ENCODE data around the gene NTF4.
"Not testable (repeated sequence)": the region's sequence is repeated elsewhere in the genome, so short reads cannot be mapped to it uniquely, and the experiment has no call there.

Gene NTF4

GRCh38 chr19:49085020-49085867, 20.6 kb upstream of the NTF4 start, which contains the start of gene SNRNP70:
Gene SNRNP70, plus strand, starts transcription at chr19:49085451. Its CDS starts 964 bp downstream, at chr19:49086415.
- H3K4me2 ChIP-seq (ENCODE audit: low read length), result peak within 1 kb of the TSS; percentile 100
- peaks cover 3% of the 10 kb centered on the region for H3K27me3 ChIP-seq (ENCODE audit: control insufficient read depth, insufficient read depth, low read length)
- peak within 1 kb of the TSS; percentile 93 for H3K9ac ChIP-seq (ENCODE audit: low read depth, low read length)
- H3K4me1 ChIP-seq (ENCODE audit: control insufficient read depth, insufficient read depth, low read length), result peaks cover 17% of the 10 kb centered on the region
- H3K9me3 ChIP-seq (replicated peaks; ENCODE audit: low read length), result no peaks in the 10 kb centered on the region
- H3K36me3 ChIP-seq (ENCODE audit: insufficient read depth, low read length), result peaks cover 27% of the 10 kb centered on the region
- peak within 1 kb of the TSS; percentile 91 for H3K4me3 ChIP-seq (ENCODE audit: low read length)

- Histone ChIP-seq H3K4me3 (ENCODE audit: low read length) (peak overlapping the region; percentile 91), H3K9ac (ENCODE audit: low read depth, low read length) (peak overlapping the region; percentile 93), H3K27me3 (ENCODE audit: control insufficient read depth, insufficient read depth, low read length) (peaks cover 3% of the 10 kb centered on the region), H3K4me2 (ENCODE audit: low read length) (peak overlapping the region; percentile 100), H3K36me3 (ENCODE audit: insufficient read depth, low read length) (peaks cover 22% of the 10 kb centered on the region), H3K9me3 (replicated peaks; ENCODE audit: low read length) (no peaks in the 10 kb centered on the region), H3K4me1 (ENCODE audit: control insufficient read depth, insufficient read depth, low read length) (peaks cover 17% of the 10 kb centered on the region)
Observed at GRCh38 chr19:49084206-49085019, 19.8 kb upstream of the NTF4 start.

GRCh38 chr19:49081273-49081672, 16.7 kb upstream of the NTF4 start:
- peaks cover under 1% of the 10 kb centered on the region for H3K36me3 ChIP-seq (ENCODE audit: insufficient read depth, low read length)
- no peaks in the 10 kb centered on the region for H3K9me3 ChIP-seq (replicated peaks; ENCODE audit: low read length)
- H3K27me3 ChIP-seq (ENCODE audit: control insufficient read depth, insufficient read depth, low read length), result peaks cover 3% of the 10 kb centered on the region
- peaks cover 5% of the 10 kb centered on the region for H3K4me1 ChIP-seq (ENCODE audit: control insufficient read depth, insufficient read depth, low read length)
- H3K4me3 ChIP-seq (ENCODE audit: low read length), result no peak overlapping the region
- no peak overlapping the region for H3K4me2 ChIP-seq (ENCODE audit: low read length)
- H3K9ac ChIP-seq (ENCODE audit: low read depth, low read length), result no peak overlapping the region

- Histone ChIP-seq H3K9ac (ENCODE audit: low read depth, low read length) (no peak overlapping the region), H3K4me3 (ENCODE audit: low read length) (no peak overlapping the region), H3K4me2 (ENCODE audit: low read length) (no peak overlapping the region), H3K36me3 (ENCODE audit: insufficient read depth, low read length) (no peaks in the 10 kb centered on the region), H3K9me3 (replicated peaks; ENCODE audit: low read length) (no peaks in the 10 kb centered on the region), H3K4me1 (ENCODE audit: control insufficient read depth, insufficient read depth, low read length) (peaks cover 4% of the 10 kb centered on the region), H3K27me3 (ENCODE audit: control insufficient read depth, insufficient read depth, low read length) (peaks cover 3% of the 10 kb centered on the region)
Observed at GRCh38 chr19:49080392-49080791, 15.8 kb upstream of the NTF4 start.

- H3K4me1 ChIP-seq (ENCODE audit: control insufficient read depth, insufficient read depth, low read length); H3K4me2 ChIP-seq (ENCODE audit: low read length); H3K9me3 ChIP-seq (replicated peaks; ENCODE audit: low read length); H3K36me3 ChIP-seq (ENCODE audit: insufficient read depth, low read length); H3K9ac ChIP-seq (ENCODE audit: low read depth, low read length); H3K4me3 ChIP-seq (ENCODE audit: low read length): not testable (repeated sequence)
- peaks cover 23% of the 10 kb centered on the region for H3K27me3 ChIP-seq (ENCODE audit: control insufficient read depth, insufficient read depth, low read length)
Observed at GRCh38 chr19:49074869-49075268, 10.3 kb upstream of the NTF4 start.

GRCh38 chr19:49073514-49074378, 9.1 kb upstream of the NTF4 start:
- H3K36me3 ChIP-seq (ENCODE audit: insufficient read depth, low read length), result no peaks in the 10 kb centered on the region
- H3K27me3 ChIP-seq (ENCODE audit: control insufficient read depth, insufficient read depth, low read length), result peaks cover 23% of the 10 kb centered on the region
- no peaks in the 10 kb centered on the region for H3K4me1 ChIP-seq (ENCODE audit: control insufficient read depth, insufficient read depth, low read length)
- no peak overlapping the region for H3K4me2 ChIP-seq (ENCODE audit: low read length)
- no peak overlapping the region for H3K9ac ChIP-seq (ENCODE audit: low read depth, low read length)
- H3K4me3 ChIP-seq (ENCODE audit: low read length), result no peak overlapping the region
- no peaks in the 10 kb centered on the region for H3K9me3 ChIP-seq (replicated peaks; ENCODE audit: low read length)

GRCh38 chr19:49071860-49072547, 7.4 kb upstream of the NTF4 start:
- H3K4me1 ChIP-seq (ENCODE audit: control insufficient read depth, insufficient read depth, low read length), result no peaks in the 10 kb centered on the region
- H3K36me3 ChIP-seq (ENCODE audit: insufficient read depth, low read length), result no peaks in the 10 kb centered on the region
- H3K27me3 ChIP-seq (ENCODE audit: control insufficient read depth, insufficient read depth, low read length), result peaks cover 28% of the 10 kb centered on the region
- peak overlapping the region; percentile 56 for H3K4me2 ChIP-seq (ENCODE audit: low read length)
- no peak overlapping the region for H3K9ac ChIP-seq (ENCODE audit: low read depth, low read length)
- H3K4me3 ChIP-seq (ENCODE audit: low read length), result peak overlapping the region; percentile 30
- H3K9me3 ChIP-seq (replicated peaks; ENCODE audit: low read length), result no peaks in the 10 kb centered on the region

- Histone ChIP-seq H3K4me3 (ENCODE audit: low read length) (no peak overlapping the region), H3K36me3 (ENCODE audit: insufficient read depth, low read length) (no peaks in the 10 kb centered on the region), H3K4me1 (ENCODE audit: control insufficient read depth, insufficient read depth, low read length) (no peaks in the 10 kb centered on the region), H3K9me3 (replicated peaks; ENCODE audit: low read length) (no peaks in the 10 kb centered on the region), H3K27me3 (ENCODE audit: control insufficient read depth, insufficient read depth, low read length) (peaks cover 34% of the 10 kb centered on the region), H3K4me2 (ENCODE audit: low read length) (no peak overlapping the region), H3K9ac (ENCODE audit: low read depth, low read length) (no peak overlapping the region)
Observed at GRCh38 chr19:49070416-49070815, 5.8 kb upstream of the NTF4 start.

GRCh38 chr19:49069026-49069425, 4.4 kb upstream of the NTF4 start:
- H3K9ac ChIP-seq (ENCODE audit: low read depth, low read length), result no peak overlapping the region
- H3K36me3 ChIP-seq (ENCODE audit: insufficient read depth, low read length), result no peaks in the 10 kb centered on the region
- H3K27me3 ChIP-seq (ENCODE audit: control insufficient read depth, insufficient read depth, low read length), result peaks cover 42% of the 10 kb centered on the region
- H3K4me2 ChIP-seq (ENCODE audit: low read length), result no peak overlapping the region
- no peak overlapping the region for H3K4me3 ChIP-seq (ENCODE audit: low read length)
- H3K9me3 ChIP-seq (replicated peaks; ENCODE audit: low read length), result no peaks in the 10 kb centered on the region
- H3K4me1 ChIP-seq (ENCODE audit: control insufficient read depth, insufficient read depth, low read length), result peaks cover 5% of the 10 kb centered on the region

- no peak overlapping the region for H3K4me3 ChIP-seq (ENCODE audit: low read length)
- H3K4me2 ChIP-seq (ENCODE audit: low read length), result no peak overlapping the region
- H3K36me3 ChIP-seq (ENCODE audit: insufficient read depth, low read length), result no peaks in the 10 kb centered on the region
- H3K9me3 ChIP-seq (replicated peaks; ENCODE audit: low read length), result no peaks in the 10 kb centered on the region
- peaks cover 36% of the 10 kb centered on the region for H3K27me3 ChIP-seq (ENCODE audit: control insufficient read depth, insufficient read depth, low read length)
- no peak overlapping the region for H3K9ac ChIP-seq (ENCODE audit: low read depth, low read length)
- H3K4me1 ChIP-seq (ENCODE audit: control insufficient read depth, insufficient read depth, low read length), result peaks cover 5% of the 10 kb centered on the region
Observed at GRCh38 chr19:49067554-49067953, 2.9 kb upstream of the NTF4 start.
